IMR-90 (cell line): ENCODE data around the gene VILL.

Experiments
- BHLHE40 ChIP-seq: fragments of 150-350 bp; IDR thresholded peaks from 2 replicates; pipeline ENCODE4 v1.6.1; 2016; ENCODE audit warnings: mild to moderate bottlenecking, low read depth, low read length
- CHD1 ChIP-seq: IDR thresholded peaks from 2 replicates; pipeline ENCODE4 v1.6.1; 2012; ENCODE audit warnings: low read depth, low read length, improper control_type of control experiment
- MAFK ChIP-seq: IDR thresholded peaks from 2 replicates; pipeline ENCODE4 v1.6.1; 2012; ENCODE audit warnings: low read depth, low read length, improper control_type of control experiment
- POLR2A ChIP-seq: IDR thresholded peaks from 2 replicates; pipeline ENCODE4 v1.6.1; 2012; ENCODE audit warnings: mild to moderate bottlenecking, low read depth, low read length
- RAD21 ChIP-seq: IDR thresholded peaks from 2 replicates; pipeline ENCODE4 v1.6.1; 2012; ENCODE audit warnings: low read length, improper control_type of control experiment
- RFX5 ChIP-seq: IDR thresholded peaks from 2 replicates; pipeline ENCODE4 v1.8.0; 2012; ENCODE audit warnings: low read depth, mild to moderate bottlenecking, low read length, moderate library complexity
- SMC3 ChIP-seq: fragments of 150-350 bp; IDR thresholded peaks from 2 replicates; pipeline ENCODE4 v1.6.1; 2016; ENCODE audit warnings: low read depth, mild to moderate bottlenecking, antibody characterized with exemption, low read length, moderate library complexity
- TF ChIP-seq, protein P1 (sequence below): conservative IDR thresholded peaks from 2 replicates; pipeline ENCODE4 v1.5.1; 2012; ENCODE audit warnings: mild to moderate bottlenecking, low read depth, low read length, improper control_type of control experiment

DNA sequence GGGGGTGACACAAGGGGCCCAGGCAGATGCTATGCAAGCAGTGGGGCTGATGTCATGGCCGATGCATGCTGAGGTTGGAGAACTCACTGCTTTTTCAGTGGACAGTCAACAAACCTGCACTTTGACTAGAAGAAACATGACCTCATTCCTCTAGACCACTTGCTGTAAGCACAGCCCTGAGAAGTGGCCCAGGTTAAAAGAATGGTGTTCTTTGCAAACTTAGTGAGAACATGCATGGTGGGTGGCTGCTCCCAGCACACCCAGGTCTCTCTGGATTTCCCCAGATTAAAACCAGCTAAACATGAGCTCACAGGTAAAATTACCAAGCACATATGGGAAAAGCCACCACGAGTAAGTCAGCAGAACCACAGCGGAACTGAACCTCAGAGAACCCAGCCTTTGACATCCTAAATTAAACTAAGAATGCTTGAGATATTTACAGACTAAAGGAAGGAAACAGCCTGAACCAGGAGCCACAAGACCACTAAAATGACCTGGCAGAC is 64.0 kb downstream of the VILL start:
- TF ChIP-seq, protein P1, sequence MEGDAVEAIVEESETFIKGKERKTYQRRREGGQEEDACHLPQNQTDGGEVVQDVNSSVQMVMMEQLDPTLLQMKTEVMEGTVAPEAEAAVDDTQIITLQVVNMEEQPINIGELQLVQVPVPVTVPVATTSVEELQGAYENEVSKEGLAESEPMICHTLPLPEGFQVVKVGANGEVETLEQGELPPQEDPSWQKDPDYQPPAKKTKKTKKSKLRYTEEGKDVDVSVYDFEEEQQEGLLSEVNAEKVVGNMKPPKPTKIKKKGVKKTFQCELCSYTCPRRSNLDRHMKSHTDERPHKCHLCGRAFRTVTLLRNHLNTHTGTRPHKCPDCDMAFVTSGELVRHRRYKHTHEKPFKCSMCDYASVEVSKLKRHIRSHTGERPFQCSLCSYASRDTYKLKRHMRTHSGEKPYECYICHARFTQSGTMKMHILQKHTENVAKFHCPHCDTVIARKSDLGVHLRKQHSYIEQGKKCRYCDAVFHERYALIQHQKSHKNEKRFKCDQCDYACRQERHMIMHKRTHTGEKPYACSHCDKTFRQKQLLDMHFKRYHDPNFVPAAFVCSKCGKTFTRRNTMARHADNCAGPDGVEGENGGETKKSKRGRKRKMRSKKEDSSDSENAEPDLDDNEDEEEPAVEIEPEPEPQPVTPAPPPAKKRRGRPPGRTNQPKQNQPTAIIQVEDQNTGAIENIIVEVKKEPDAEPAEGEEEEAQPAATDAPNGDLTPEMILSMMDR: no peak
- TF ChIP-seq POLR2A: no peak
- TF ChIP-seq CHD1: no peak
- no peak for TF ChIP-seq BHLHE40
- TF ChIP-seq RAD21: no peak
- TF ChIP-seq MAFK: no peak
- TF ChIP-seq RFX5: no peak
- TF ChIP-seq SMC3: no peak
